Measurements from ENCODE around the gene TTYH1. TPM values are rescaled to one million over a fixed set of nuclear protein-coding genes. Genes with fewer than 3 reads are reported as not detected.

TTYH1 gene
- total RNA-seq, 1 experiment from 2014 or later = 0.62 TPM

DNA sequence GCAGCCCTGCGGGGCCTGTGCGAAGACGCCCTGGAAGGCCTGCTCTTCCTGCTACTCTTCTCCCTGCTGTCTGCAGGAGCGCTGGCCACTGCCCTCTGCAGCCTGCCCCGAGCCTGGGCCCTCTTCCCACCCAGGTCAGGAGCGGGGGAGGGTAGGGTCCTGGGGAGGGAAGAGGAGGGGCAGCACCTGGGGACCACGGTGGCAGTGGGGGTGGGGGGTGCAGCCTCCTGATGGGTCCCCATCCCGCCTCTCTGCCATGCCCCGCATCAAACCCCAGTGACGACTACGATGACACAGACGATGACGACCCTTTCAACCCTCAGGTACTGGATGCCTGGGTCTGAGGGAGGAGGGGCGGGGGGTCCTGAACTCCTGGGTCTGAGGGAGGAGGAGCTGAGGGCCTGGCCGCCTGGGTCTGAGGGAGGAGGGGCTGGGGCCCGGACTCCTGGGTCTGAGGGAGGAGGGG is 20.3 kb downstream of the TTYH1 start:
- DNase-seq (ENCODE audit: low read depth, low spot score) = no peak
- CTCF ChIA-PET = no interaction called here
- TF ChIP-seq POLR2AphosphoS5 (IDR thresholded peaks at IDR 0.05; ENCODE audit: low read depth, low read length) (no peak), TCF7L2 (IDR thresholded peaks at IDR 0.05; ENCODE audit: low read depth, low read length) (no peak), SIN3A (IDR thresholded peaks at IDR 0.05; ENCODE audit: borderline replicate concordance, insufficient read depth, low read depth, low read length) (no peak)
- TF ChIP-seq, protein P1, sequence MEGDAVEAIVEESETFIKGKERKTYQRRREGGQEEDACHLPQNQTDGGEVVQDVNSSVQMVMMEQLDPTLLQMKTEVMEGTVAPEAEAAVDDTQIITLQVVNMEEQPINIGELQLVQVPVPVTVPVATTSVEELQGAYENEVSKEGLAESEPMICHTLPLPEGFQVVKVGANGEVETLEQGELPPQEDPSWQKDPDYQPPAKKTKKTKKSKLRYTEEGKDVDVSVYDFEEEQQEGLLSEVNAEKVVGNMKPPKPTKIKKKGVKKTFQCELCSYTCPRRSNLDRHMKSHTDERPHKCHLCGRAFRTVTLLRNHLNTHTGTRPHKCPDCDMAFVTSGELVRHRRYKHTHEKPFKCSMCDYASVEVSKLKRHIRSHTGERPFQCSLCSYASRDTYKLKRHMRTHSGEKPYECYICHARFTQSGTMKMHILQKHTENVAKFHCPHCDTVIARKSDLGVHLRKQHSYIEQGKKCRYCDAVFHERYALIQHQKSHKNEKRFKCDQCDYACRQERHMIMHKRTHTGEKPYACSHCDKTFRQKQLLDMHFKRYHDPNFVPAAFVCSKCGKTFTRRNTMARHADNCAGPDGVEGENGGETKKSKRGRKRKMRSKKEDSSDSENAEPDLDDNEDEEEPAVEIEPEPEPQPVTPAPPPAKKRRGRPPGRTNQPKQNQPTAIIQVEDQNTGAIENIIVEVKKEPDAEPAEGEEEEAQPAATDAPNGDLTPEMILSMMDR (IDR thresholded peaks at IDR 0.05) = no peak

DNA sequence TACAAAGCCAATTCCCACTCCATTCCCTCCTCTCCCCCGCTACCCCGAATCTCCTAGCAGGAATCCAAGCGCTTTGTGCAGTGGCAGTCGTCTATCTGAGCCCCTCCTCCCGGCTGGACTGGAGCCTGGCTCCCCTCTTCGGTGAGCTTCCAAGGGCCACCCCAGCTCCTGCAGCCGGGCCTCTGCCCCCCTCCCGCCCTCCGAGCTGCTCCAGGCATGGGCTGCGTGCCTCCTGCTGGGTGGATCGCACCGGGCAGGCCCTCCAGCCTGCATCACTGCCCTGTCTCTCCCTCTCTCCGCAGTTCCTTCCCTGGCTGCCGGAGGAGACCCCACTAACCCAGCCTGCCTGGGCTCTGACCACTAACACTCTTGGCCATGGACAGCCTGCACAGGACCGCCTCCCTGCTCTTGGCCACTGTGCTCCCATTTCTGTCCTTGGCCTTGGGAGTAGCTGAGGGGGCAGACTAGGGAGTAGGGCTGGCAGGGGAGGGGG is 20.8 kb downstream of the TTYH1 start:
- DNase-seq (ENCODE audit: low read depth, low spot score) (no peak), ATAC-seq (no peak)
- Histone ChIP-seq H3K4me1 (ENCODE audit: control insufficient read depth, insufficient read depth, low read length) (peaks cover 9% of the 10 kb centered on the region; the same call in 1 of the 2 replicates), H3K27me3 (ENCODE audit: control insufficient read depth, insufficient read depth, low read length) (no peaks in the 10 kb centered on the region), H3K9me3 (ENCODE audit: control insufficient read depth, insufficient read depth, low read depth, low read length) (no peaks in the 10 kb centered on the region), H3K36me3 (ENCODE audit: control insufficient read depth, insufficient read depth, low read length) (no peaks in the 10 kb centered on the region), H3K4me3 (ENCODE audit: low read depth in 2 of 2, low read length in 2 of 2) (no peak overlapping the region), H3K27ac (ENCODE audit: low read length) (no peak overlapping the region)
- in situ Hi-C loops (cut with HindIII; ENCODE audit: low pct_unique_long_range_greater_than_20kb, low sequenced_read_pairs) = no loop called here
- ChIA-PET POLR2A (no interaction called here), CTCF (no interaction called here)
- no TSS peak for BruUV-seq (replicated peaks)
- TF ChIP-seq TCF7L2 (IDR thresholded peaks at IDR 0.05; ENCODE audit: low read depth, low read length) (no peak), POLR2AphosphoS5 (IDR thresholded peaks at IDR 0.05; ENCODE audit: low read depth, low read length) (no peak), SIN3A (IDR thresholded peaks at IDR 0.05; ENCODE audit: borderline replicate concordance, insufficient read depth, low read depth, low read length) (no peak)
- TF ChIP-seq, protein P1 (IDR thresholded peaks at IDR 0.05) = no peak
- TF ChIP-seq, protein P2, sequence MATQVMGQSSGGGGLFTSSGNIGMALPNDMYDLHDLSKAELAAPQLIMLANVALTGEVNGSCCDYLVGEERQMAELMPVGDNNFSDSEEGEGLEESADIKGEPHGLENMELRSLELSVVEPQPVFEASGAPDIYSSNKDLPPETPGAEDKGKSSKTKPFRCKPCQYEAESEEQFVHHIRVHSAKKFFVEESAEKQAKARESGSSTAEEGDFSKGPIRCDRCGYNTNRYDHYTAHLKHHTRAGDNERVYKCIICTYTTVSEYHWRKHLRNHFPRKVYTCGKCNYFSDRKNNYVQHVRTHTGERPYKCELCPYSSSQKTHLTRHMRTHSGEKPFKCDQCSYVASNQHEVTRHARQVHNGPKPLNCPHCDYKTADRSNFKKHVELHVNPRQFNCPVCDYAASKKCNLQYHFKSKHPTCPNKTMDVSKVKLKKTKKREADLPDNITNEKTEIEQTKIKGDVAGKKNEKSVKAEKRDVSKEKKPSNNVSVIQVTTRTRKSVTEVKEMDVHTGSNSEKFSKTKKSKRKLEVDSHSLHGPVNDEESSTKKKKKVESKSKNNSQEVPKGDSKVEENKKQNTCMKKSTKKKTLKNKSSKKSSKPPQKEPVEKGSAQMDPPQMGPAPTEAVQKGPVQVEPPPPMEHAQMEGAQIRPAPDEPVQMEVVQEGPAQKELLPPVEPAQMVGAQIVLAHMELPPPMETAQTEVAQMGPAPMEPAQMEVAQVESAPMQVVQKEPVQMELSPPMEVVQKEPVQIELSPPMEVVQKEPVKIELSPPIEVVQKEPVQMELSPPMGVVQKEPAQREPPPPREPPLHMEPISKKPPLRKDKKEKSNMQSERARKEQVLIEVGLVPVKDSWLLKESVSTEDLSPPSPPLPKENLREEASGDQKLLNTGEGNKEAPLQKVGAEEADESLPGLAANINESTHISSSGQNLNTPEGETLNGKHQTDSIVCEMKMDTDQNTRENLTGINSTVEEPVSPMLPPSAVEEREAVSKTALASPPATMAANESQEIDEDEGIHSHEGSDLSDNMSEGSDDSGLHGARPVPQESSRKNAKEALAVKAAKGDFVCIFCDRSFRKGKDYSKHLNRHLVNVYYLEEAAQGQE (IDR thresholded peaks at IDR 0.05; ENCODE audit: insufficient read depth in 1 of 2, low read depth in 2 of 2, low read length in 1 of 2) = no peak
- intact Hi-C loops (cut with micrococcal nuclease; ENCODE audit: unreplicated experiment) = no loop called here

More for the DNA sequence above, 20.3 kb downstream of the TTYH1 start:
- no peaks in the 10 kb centered on the region for H3K27me3 ChIP-seq (ENCODE audit: control insufficient read depth, insufficient read depth, low read length)
- no peak for ATAC-seq
- no peak overlapping the region for H3K4me3 ChIP-seq (ENCODE audit: low read depth in 2 of 2, low read length in 2 of 2)
- in situ Hi-C loops (cut with HindIII; ENCODE audit: low pct_unique_long_range_greater_than_20kb, low sequenced_read_pairs) (no loop called here), intact Hi-C loops (cut with micrococcal nuclease; ENCODE audit: unreplicated experiment) (no loop called here)
- peaks cover 11% of the 10 kb centered on the region; the same call in 1 of the 2 replicates for H3K4me1 ChIP-seq (ENCODE audit: control insufficient read depth, insufficient read depth, low read length)
- BruUV-seq (replicated peaks) = no TSS peak
- no peak overlapping the region for H3K27ac ChIP-seq (ENCODE audit: low read length)
- H3K36me3 ChIP-seq (ENCODE audit: control insufficient read depth, insufficient read depth, low read length) = no peaks in the 10 kb centered on the region
- no peaks in the 10 kb centered on the region for H3K9me3 ChIP-seq (ENCODE audit: control insufficient read depth, insufficient read depth, low read depth, low read length)
- POLR2A ChIA-PET = no interaction called here
